ENCODE data around the gene UTP14C. TPM values are rescaled to one million over a fixed set of nuclear protein-coding genes. Genes with fewer than 3 reads are reported as not detected.

UTP14C gene
- total and polyA plus RNA-seq, 3 donors from 2014 or later: 9.7 to 22.4 (median 18.8) TPM

DNA sequence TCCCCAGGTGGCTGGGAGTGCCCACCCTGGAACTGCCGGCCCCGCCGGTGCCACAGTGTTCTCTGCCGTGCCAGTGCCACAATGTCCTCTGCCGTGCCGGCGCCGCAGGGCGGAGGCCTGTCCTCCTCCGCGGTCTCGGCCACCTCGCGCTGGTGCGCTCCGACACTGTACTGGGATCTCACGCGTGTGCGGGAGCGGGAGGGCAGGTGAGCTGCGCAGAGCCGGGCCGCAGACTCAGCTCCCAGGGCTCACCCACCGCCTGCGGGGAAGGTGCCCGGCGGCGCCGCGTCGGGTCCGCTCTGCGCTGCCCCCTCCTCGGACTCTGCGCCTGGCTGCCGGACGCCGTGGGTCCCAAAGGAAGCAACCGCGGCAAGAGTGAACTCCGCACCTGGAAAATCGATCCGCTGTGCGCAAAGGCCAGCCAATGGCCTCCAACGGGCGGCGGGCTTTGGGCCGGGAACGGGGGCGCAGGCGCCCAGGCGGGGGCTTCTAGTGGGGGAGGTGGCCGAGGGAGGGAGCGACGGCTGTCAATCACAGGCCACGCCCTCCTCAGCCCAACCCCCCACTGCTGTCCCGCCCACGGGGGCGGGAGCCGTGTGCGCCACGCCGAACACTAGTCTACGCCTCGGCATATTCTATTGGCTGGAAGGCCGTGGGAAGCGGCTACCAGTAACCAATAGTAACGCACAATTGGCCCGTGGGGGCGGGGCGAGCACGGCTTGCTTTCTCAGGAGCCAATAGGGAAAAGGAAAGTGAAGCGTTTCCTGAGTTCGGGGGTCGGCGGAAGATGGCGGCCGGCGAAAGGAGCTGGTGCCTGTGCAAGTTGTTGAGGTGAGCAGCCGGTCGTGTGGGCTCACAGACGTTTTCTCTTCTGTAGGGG, 12.6 kb upstream of the UTP14C start, which contains the start of gene ALG11:
ALG11 (plus strand) TSS at position 767 of the 880 bp plus-strand sequence; CDS start at position 788, 21 bp downstream.
- H3K9me3 ChIP-seq: no peaks in the 10 kb centered on the region
- intact Hi-C loops (cut with DNase I; ENCODE audit: low total_unique reads): no loop called here

DNA sequence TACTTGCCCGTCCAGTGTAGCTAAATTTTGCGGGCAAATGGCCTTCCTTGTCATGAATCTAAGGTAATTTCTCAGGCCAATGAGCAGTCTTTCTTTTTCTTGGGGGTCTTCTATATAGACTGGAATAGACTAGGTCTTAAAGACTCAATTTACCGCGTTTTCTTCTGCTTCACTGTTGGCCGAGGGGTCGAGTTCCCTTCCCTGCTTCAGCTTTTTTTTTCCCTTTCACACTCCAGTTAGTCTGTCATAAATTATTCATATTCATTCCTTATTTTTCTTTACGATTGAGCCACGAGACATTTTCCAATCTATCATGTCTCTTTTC, 12.0 kb upstream of the UTP14C start:
- H3K27me3 ChIP-seq: no peaks in the 10 kb centered on the region
- H3K4me1 ChIP-seq: peaks cover 5% of the 10 kb centered on the region
- peak overlapping the region; percentile 90 to 97 for H3K4me3 ChIP-seq
- DNase-seq: no peak
- intact Hi-C loops (cut with DNase I; ENCODE audit: low total_unique reads): no loop called here
- H3K36me3 ChIP-seq (ENCODE audit: low read depth, missing control alignments): no peaks in the 10 kb centered on the region
- H3K9me3 ChIP-seq: no peaks in the 10 kb centered on the region
- WGBS, 2 donors: 0 to 2% methylated on average over 8 of the region's 8 CpGs
- H3K27ac ChIP-seq: peak overlapping the region; percentile 51 to 85
- no peak for TF ChIP-seq POLR2A (IDR thresholded peaks at IDR 0.05)
- TF ChIP-seq, protein P1, sequence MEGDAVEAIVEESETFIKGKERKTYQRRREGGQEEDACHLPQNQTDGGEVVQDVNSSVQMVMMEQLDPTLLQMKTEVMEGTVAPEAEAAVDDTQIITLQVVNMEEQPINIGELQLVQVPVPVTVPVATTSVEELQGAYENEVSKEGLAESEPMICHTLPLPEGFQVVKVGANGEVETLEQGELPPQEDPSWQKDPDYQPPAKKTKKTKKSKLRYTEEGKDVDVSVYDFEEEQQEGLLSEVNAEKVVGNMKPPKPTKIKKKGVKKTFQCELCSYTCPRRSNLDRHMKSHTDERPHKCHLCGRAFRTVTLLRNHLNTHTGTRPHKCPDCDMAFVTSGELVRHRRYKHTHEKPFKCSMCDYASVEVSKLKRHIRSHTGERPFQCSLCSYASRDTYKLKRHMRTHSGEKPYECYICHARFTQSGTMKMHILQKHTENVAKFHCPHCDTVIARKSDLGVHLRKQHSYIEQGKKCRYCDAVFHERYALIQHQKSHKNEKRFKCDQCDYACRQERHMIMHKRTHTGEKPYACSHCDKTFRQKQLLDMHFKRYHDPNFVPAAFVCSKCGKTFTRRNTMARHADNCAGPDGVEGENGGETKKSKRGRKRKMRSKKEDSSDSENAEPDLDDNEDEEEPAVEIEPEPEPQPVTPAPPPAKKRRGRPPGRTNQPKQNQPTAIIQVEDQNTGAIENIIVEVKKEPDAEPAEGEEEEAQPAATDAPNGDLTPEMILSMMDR (IDR thresholded peaks at IDR 0.05): no peak

More for the DNA sequence above, 12.6 kb upstream of the UTP14C start, which contains the start of gene ALG11:
- no peaks in the 10 kb centered on the region for H3K36me3 ChIP-seq (ENCODE audit: low read depth, missing control alignments)
- peak within 1 kb of the TSS; percentile 51 to 85 for H3K27ac ChIP-seq
- DNase-seq: peak; percentile 100
- H3K27me3 ChIP-seq: no peaks in the 10 kb centered on the region
- WGBS, 2 donors: 0% methylated on average over 33 to 62 of the region's 82 CpGs
- peaks cover 5% of the 10 kb centered on the region for H3K4me1 ChIP-seq
- H3K4me3 ChIP-seq: peak within 1 kb of the TSS; percentile 90 to 97
- TF ChIP-seq, protein P1 (IDR thresholded peaks at IDR 0.05): no peak
- no peak for TF ChIP-seq POLR2A (IDR thresholded peaks at IDR 0.05)

DNA sequence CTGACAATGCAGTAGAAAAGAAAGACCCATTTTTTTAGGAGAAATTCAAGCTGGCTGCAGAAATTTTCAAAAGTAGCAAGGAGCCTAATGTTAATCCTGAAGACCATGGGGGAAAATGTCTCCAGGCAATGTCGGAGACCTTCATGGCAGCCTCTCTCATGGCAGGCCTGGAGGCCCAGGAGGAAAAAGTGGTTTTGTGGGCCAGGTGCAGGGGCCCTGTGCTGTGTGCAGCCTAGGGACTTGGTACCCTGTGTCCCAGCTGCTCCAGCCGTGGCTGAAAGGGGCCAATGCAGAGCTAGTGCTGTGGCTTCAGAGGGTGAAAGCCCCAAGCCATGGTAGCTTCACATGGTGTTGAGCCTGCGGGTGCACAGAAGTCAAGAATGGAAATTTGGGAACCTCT, 8.2 kb upstream of the UTP14C start:
- H3K4me1 ChIP-seq: no peaks in the 10 kb centered on the region
- no peaks in the 10 kb centered on the region for H3K9me3 ChIP-seq
- TF ChIP-seq, protein P1 (IDR thresholded peaks at IDR 0.05): no peak
- 89 to 98% methylated on average over 3 of the region's 3 CpGs for WGBS, 2 donors
- H3K4me3 ChIP-seq: no peak overlapping the region
- no peak for DNase-seq
- no peaks in the 10 kb centered on the region for H3K36me3 ChIP-seq (ENCODE audit: low read depth, missing control alignments)
- no peak overlapping the region for H3K27ac ChIP-seq
- H3K27me3 ChIP-seq: no peaks in the 10 kb centered on the region
- intact Hi-C loops (cut with DNase I; ENCODE audit: low total_unique reads): no loop called here

DNA sequence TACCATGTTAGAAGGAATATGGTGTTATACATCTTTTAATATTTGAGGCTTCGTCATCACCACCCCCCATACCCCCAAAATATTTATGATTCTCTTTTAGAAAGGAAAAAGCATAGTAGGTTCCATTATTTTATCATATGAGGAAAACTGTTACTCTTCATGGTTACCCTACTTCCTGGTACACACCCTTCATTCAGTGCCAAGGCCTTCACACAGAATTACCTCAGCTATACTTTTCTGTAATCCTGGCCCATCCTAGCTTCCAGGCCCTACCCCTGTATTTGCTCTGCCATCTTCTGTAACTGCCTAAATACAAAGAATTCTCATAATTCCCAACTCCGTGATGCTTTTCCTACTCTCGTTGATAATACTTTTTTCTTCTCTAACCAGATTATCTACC, 4.3 kb upstream of the UTP14C start:
- Histone ChIP-seq H3K27ac (no peak overlapping the region), H3K36me3 (ENCODE audit: low read depth, missing control alignments) (no peaks in the 10 kb centered on the region), H3K4me3 (no peak overlapping the region), H3K27me3 (no peaks in the 10 kb centered on the region), H3K4me1 (no peaks in the 10 kb centered on the region), H3K9me3 (no peaks in the 10 kb centered on the region)
- 94 to 97% methylated on average over 3 of the region's 3 CpGs for WGBS, 2 donors
- DNase-seq: no peak
- intact Hi-C loops (cut with DNase I; ENCODE audit: low total_unique reads): no loop called here
- no peak for TF ChIP-seq POLR2A (IDR thresholded peaks at IDR 0.05)
- TF ChIP-seq, protein P1 (IDR thresholded peaks at IDR 0.05): no peak
